ENCODE measurements around the gene CYGB. TPM values are rescaled to one million over a fixed set of nuclear protein-coding genes. Genes with fewer than 3 reads are reported as not detected.

The CYGB gene
- total and polyA plus RNA-seq, 2 of the 13 experiments (the other 11 are each of a cell fraction or from before 2014, with no cell fraction given): 18.9 to 27.1 TPM

GRCh38 chr17:76501827-76502307 is 35.6 kb downstream of the CYGB start (continued):
- TF ChIP-seq MEIS1 (CRISPR knock-in tag; IDR thresholded peaks at IDR 0.05; ENCODE audit: borderline replicate concordance) (no peak), HDAC1 (CRISPR knock-in tag; IDR thresholded peaks at IDR 0.05) (peak; percentile 3; the same call in 1 of the 2 replicates), MXD1 (CRISPR knock-in tag; IDR thresholded peaks at IDR 0.05) (peak; percentile 17; the same call in 1 of the 2 replicates), ZNF850 (CRISPR knock-in tag; conservative IDR thresholded peaks at IDR 0.05) (no peak), ZNF580 (CRISPR knock-in tag; IDR thresholded peaks at IDR 0.05; ENCODE audit: borderline replicate concordance, low read depth) (0 out of 2 replicates have a peak, but pooled peaks have one; percentile 9), ZSCAN5A (CRISPR knock-in tag; IDR thresholded peaks at IDR 0.05; ENCODE audit: borderline replicate concordance) (no peak), FOXA3 (CRISPR knock-in tag; IDR thresholded peaks at IDR 0.05) (no peak), NFE2 (CRISPR knock-in tag; IDR thresholded peaks at IDR 0.05) (no peak), ZNF44 (CRISPR knock-in tag; IDR thresholded peaks at IDR 0.05) (peak; percentile 86), BRCA1 (CRISPR knock-in tag; IDR thresholded peaks at IDR 0.05) (no peak), BRF2 (CRISPR knock-in tag; IDR thresholded peaks at IDR 0.05) (no peak), ATF3 (CRISPR knock-in tag; IDR thresholded peaks at IDR 0.05) (no peak), ZNF687 (CRISPR knock-in tag; IDR thresholded peaks at IDR 0.05) (peak; percentile 88), E2F2 (CRISPR knock-in tag; IDR thresholded peaks at IDR 0.05; ENCODE audit: borderline replicate concordance) (no peak), USF2 (IDR thresholded peaks at IDR 0.05; ENCODE audit: low read depth, low read length) (no peak), USF2 (CRISPR knock-in tag; IDR thresholded peaks at IDR 0.05; ENCODE audit: borderline replicate concordance) (no peak)
